Measurements from ENCODE around the gene MSLN.
A peak's percentile ranks its signal among the peaks of the same experiment; 100 is the strongest.

The MSLN gene

GRCh38 chr16:814974-815373, 54.4 kb downstream of the MSLN start:
- TF ChIP-seq CTCF (conservative IDR thresholded peaks at IDR 0.05; ENCODE audit: low read depth, low read length): no peak
- DNase-seq (ENCODE audit: low read depth): peak; percentile 6
- no peak overlapping the region for H3K4me3 ChIP-seq (ENCODE audit: low read length)

GRCh38 chr16:815861-816260, 55.3 kb downstream of the MSLN start:
- no peak for TF ChIP-seq CTCF (conservative IDR thresholded peaks at IDR 0.05; ENCODE audit: low read depth, low read length)
- DNase-seq (ENCODE audit: low read depth): no peak
- no peak overlapping the region for H3K4me3 ChIP-seq (ENCODE audit: low read length)

- TF ChIP-seq CTCF (conservative IDR thresholded peaks at IDR 0.05; ENCODE audit: low read depth, low read length): no peak
- H3K4me3 ChIP-seq (ENCODE audit: low read length): no peak overlapping the region
- DNase-seq (ENCODE audit: low read depth): no peak
These were observed 56.7 kb downstream of the MSLN start for GRCh38 chr16:817001-817906.

- H3K4me3 ChIP-seq (ENCODE audit: low read length): no peak overlapping the region
- TF ChIP-seq CTCF (conservative IDR thresholded peaks at IDR 0.05; ENCODE audit: low read depth, low read length): no peak
- DNase-seq (ENCODE audit: low read depth): no peak
These were observed 57.6 kb downstream of the MSLN start for GRCh38 chr16:818132-818531.

Data from retinal pigment epithelial cell (primary cell).